HG03558 (cell line): ENCODE measurements around the gene LSM14A.

Source experiments
- ATAC-seq: cut with Tn5 transposase; IDR thresholded peaks from one replicate; pipeline ENCODE4 v1.9.1; 2021; ENCODE audit warnings: moderate number of reproducible peaks; ENCODE audit not compliant: unreplicated experiment; ENCODE audit errors: extremely low read depth

Gene LSM14A

GRCh38 chr19:34275705-34276104 lies 103.4 kb downstream of the LSM14A start:
- ATAC-seq = no peak

- no peak for ATAC-seq
These were observed 104.3 kb downstream of the LSM14A start for GRCh38 chr19:34276614-34277013.

GRCh38 chr19:34277244-34277643 lies 104.9 kb downstream of the LSM14A start:
- no peak for ATAC-seq

- no peak for ATAC-seq
These were observed 106.5 kb downstream of the LSM14A start for GRCh38 chr19:34278783-34279182.
